Esophagus muscularis mucosa (tissue), 3 donors: Measurements from ENCODE around the gene RAB11FIP4.

Source experiments
- POLR2A ChIP-seq: fragments of 450-650 bp; IDR thresholded peaks from one replicate; pipeline ENCODE4 v1.6.1; 2017; ENCODE audit warnings: antibody characterized with exemption, moderate library complexity, mild to moderate bottlenecking, low read depth
- TF ChIP-seq, protein P1 (sequence below), 3 experiments: fragments of 200-600 bp in 2 of 3; fragments of 450-650 bp in 1 of 3; sonication (generic) in 2 of 3; IDR thresholded peaks; one replicate each; pipeline ENCODE4 v1.5.1; 2017 to 2019; ENCODE audit warnings: antibody characterized with exemption in 3 of 3, mild to moderate bottlenecking in 2 of 3, moderate library complexity in 1 of 3

DNA sequence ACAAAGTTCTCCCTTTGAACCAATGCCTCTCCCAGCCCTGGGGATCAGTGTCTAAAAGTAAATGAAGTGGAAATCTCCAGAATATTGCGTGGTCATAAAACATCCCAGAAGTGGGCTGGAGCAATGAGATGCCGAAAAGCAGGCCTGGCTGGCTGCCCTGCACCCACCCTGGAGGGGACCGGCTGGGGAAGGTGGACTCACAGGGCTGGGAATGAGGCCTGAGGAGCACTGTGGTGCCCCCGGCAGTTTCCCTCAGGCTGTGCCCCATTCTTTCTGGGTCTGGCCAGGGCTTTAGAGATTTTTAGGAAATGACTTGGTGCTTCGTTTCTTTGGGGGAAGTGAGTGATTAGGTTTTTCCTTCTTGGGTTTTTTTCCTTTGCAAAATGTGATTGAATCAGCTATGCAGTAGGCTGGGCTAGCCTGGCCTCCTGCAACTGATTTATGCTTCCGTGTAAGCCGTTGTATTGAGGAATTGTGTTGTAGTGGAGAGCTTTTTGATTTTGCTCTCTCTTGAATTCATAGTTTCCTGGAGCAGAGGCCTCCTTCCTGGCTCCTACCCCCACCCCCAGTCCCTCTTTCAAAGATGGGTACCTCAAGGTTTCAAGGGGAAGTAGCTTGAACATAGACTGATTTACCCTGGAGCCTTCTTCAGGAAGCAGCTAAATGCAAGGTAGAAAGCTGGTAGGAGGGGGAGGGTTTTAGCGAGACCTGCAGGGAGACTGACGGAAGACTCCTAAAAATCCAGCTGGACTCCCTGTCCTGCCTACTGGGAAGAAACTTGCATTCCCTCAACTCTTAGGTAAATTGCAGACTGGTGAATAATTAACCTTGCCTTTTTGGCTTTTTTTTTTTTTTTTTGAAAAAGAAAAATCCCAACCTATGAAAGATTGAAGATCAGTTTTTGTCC lies 170.2 kb downstream of the RAB11FIP4 start:
- TF ChIP-seq, protein P1, sequence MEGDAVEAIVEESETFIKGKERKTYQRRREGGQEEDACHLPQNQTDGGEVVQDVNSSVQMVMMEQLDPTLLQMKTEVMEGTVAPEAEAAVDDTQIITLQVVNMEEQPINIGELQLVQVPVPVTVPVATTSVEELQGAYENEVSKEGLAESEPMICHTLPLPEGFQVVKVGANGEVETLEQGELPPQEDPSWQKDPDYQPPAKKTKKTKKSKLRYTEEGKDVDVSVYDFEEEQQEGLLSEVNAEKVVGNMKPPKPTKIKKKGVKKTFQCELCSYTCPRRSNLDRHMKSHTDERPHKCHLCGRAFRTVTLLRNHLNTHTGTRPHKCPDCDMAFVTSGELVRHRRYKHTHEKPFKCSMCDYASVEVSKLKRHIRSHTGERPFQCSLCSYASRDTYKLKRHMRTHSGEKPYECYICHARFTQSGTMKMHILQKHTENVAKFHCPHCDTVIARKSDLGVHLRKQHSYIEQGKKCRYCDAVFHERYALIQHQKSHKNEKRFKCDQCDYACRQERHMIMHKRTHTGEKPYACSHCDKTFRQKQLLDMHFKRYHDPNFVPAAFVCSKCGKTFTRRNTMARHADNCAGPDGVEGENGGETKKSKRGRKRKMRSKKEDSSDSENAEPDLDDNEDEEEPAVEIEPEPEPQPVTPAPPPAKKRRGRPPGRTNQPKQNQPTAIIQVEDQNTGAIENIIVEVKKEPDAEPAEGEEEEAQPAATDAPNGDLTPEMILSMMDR (IDR thresholded peaks at IDR 0.05) = no peak
- TF ChIP-seq POLR2A = no peak
